Testis (tissue), 3 donors: ENCODE measurements around the gene MEN1. TPM values are rescaled to one million over a fixed set of nuclear protein-coding genes. Genes with fewer than 3 reads are reported as not detected.

Experiments
- DNase-seq: peaks from one replicate; pipeline ENCODE4 v3.0.0-alpha.2; 2019
- H3K27ac ChIP-seq, 2 donors: fragments of 200-600 bp; sonication (generic); one replicate each; pipeline ENCODE4 v1.5.1; 2019
- H3K27me3 ChIP-seq: fragments of 200-600 bp; sonication (generic); one replicate; pipeline ENCODE4 v1.5.1; 2019
- H3K36me3 ChIP-seq: fragments of 200-600 bp; sonication (generic); one replicate; pipeline ENCODE4 v1.5.1; 2017; ENCODE audit warnings: low read depth; ENCODE audit errors: missing control alignments
- H3K4me1 ChIP-seq: fragments of 200-600 bp; sonication (generic); one replicate; pipeline ENCODE4 v1.5.1; 2019
- H3K4me3 ChIP-seq, 2 donors: fragments of 200-600 bp; sonication (generic); one replicate each; pipeline ENCODE4 v1.5.1; 2017 to 2019
- H3K9me3 ChIP-seq: fragments of 200-600 bp; sonication (generic); one replicate; pipeline ENCODE4 v1.5.1; 2017
- POLR2A ChIP-seq: fragments of 450-650 bp; IDR thresholded peaks from one replicate; pipeline ENCODE4 v1.6.1; 2017; ENCODE audit warnings: antibody characterized with exemption, mild to moderate bottlenecking, moderate library complexity
- WGBS, 2 donors: methylation state at CpG; one replicate each; pipeline ENCODE4 v1.1.5; 2018; 5-methylcytosine and 5-hydroxymethylcytosine counted together
- intact Hi-C: fragments of 100-400 bp; cut with DNase I; formaldehyde crosslinking; loops from one replicate; pipeline ENCODE4 v1.15.1; 2023; ENCODE audit warnings: low total_unique reads
- polyA plus RNA-seq: library from polyadenylated mRNA; stranded (reverse); fragments of 350-450 nt; fragmentation: Illumina TruSeq; extraction: RNeasy Lipid Tissue Mini Kit (QIAGEN cat#74804); gene quantifications from one replicate; pipeline ENCODE4 v1.2.3, GENCODE V29; 2014; ENCODE audit warnings: low read depth, low replicate concordance; ENCODE audit not compliant: insufficient read depth
- total RNA-seq, 2 donors: library from RNA; depleted of rRNA; stranded (reverse); fragments of >200 nt; gene quantifications; one replicate each; pipeline ENCODE4 v1.2.3, GENCODE V29; 2016
- TF ChIP-seq, protein P1 (sequence below), 3 experiments: fragments of 450-650 bp in 2 of 3; fragments of 200-600 bp in 1 of 3; sonication (generic) in 1 of 3; IDR thresholded peaks; one replicate each; pipeline ENCODE4 v1.5.1; 2016 to 2019; ENCODE audit warnings: antibody characterized with exemption in 3 of 3, mild to moderate bottlenecking in 2 of 3, moderate library complexity in 1 of 3

Gene MEN1
- total and polyA plus RNA-seq, 3 donors from 2014 or later = 29.7 to 40.8 (median 36.7) TPM

DNA sequence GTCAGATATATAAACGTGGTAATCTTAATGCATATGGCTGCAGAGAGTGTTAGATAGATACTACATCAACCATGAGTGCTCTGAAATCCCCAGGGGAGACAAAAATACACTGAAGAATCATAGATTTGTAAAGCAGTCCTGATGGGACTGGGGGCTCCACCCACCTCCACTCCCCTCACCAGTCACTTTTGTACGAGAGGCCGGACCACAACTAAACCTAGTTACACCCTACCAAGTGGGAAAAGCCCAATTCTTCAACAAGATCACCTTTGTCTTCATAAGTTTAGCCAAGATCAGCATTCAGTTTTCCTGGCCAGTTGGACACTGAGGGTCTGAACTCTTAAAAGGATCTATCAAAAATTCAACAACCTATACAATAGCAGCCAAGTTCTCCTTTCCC is 33.5 kb downstream of the MEN1 start:
- Histone ChIP-seq H3K27ac (peak overlapping the region; percentile 47 to 100), H3K4me3 (peak overlapping the region; percentile 75 to 99), H3K4me1 (peaks cover 49% of the 10 kb centered on the region), H3K9me3 (no peaks in the 10 kb centered on the region), H3K27me3 (no peaks in the 10 kb centered on the region), H3K36me3 (no peaks in the 10 kb centered on the region)
- intact Hi-C loops = no loop called here
- DNase-seq = no peak
- 6 to 7% methylated on average over 3 of the region's 3 CpGs for WGBS, 2 donors
- TF ChIP-seq, protein P1, sequence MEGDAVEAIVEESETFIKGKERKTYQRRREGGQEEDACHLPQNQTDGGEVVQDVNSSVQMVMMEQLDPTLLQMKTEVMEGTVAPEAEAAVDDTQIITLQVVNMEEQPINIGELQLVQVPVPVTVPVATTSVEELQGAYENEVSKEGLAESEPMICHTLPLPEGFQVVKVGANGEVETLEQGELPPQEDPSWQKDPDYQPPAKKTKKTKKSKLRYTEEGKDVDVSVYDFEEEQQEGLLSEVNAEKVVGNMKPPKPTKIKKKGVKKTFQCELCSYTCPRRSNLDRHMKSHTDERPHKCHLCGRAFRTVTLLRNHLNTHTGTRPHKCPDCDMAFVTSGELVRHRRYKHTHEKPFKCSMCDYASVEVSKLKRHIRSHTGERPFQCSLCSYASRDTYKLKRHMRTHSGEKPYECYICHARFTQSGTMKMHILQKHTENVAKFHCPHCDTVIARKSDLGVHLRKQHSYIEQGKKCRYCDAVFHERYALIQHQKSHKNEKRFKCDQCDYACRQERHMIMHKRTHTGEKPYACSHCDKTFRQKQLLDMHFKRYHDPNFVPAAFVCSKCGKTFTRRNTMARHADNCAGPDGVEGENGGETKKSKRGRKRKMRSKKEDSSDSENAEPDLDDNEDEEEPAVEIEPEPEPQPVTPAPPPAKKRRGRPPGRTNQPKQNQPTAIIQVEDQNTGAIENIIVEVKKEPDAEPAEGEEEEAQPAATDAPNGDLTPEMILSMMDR (IDR thresholded peaks at IDR 0.05) = no peak
- TF ChIP-seq POLR2A = no peak

DNA sequence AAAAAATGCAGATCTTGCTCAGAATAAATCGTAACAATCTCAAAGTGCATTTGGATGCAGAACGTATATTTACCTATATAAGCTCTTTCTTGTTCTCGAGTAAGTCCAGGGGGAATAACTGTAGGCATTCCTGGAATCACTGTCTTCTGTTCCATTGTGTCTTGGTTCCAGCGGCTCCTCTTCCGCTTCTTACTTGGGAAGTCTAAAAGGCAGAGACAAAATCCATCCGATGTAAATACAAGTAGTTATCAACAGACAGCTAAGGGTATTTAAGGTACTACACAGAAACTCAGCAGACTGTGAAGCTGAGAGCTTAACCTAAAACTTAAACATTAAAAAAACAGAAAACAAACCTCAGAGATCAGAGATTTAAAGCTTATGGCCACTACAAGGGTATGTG is 33.9 kb downstream of the MEN1 start:
- 37 to 40% methylated on average over 6 of the region's 6 CpGs for WGBS, 2 donors
- H3K27ac ChIP-seq = no peak overlapping the region

DNA sequence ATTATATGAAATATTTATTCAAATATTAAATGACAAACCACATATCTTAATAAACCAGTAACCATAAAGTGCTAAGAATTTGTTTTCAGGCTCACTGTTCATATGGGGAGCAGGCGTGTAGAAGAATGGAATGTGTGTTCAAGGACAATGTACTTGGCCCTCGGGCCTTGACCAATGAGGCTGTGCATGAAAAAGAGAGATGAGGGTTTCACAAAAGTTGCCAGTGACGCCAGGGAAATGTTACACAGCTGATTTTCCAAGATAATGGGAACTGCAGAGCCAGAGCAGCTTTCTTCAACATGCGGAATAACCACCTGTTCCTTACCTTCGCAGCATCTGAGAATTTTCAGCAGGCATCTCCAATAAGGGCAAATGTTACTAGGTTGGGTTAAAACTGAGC is 36.2 kb downstream of the MEN1 start:
- Histone ChIP-seq H3K27me3 (no peaks in the 10 kb centered on the region), H3K36me3 (no peaks in the 10 kb centered on the region), H3K27ac (no peak overlapping the region), H3K4me3 (no peak overlapping the region), H3K4me1 (peaks cover 44% of the 10 kb centered on the region), H3K9me3 (no peaks in the 10 kb centered on the region)
- intact Hi-C loops = no loop called here
- no peak for TF ChIP-seq POLR2A
- TF ChIP-seq, protein P1 (IDR thresholded peaks at IDR 0.05) = no peak
- DNase-seq = peak; percentile 72
- WGBS, 2 donors = 36 to 63% methylated on average over 5 of the region's 5 CpGs

More for the DNA sequence above, 33.9 kb downstream of the MEN1 start:
- peak overlapping the region in 1 of 2 donors; percentile 75 for H3K4me3 ChIP-seq
- no peaks in the 10 kb centered on the region for H3K36me3 ChIP-seq
- intact Hi-C loops = no loop called here
- peaks cover 49% of the 10 kb centered on the region for H3K4me1 ChIP-seq
- DNase-seq = no peak
- TF ChIP-seq POLR2A = no peak
- TF ChIP-seq, protein P1 (IDR thresholded peaks at IDR 0.05) = no peak
- H3K27me3 ChIP-seq = no peaks in the 10 kb centered on the region
- H3K9me3 ChIP-seq = no peaks in the 10 kb centered on the region

DNA sequence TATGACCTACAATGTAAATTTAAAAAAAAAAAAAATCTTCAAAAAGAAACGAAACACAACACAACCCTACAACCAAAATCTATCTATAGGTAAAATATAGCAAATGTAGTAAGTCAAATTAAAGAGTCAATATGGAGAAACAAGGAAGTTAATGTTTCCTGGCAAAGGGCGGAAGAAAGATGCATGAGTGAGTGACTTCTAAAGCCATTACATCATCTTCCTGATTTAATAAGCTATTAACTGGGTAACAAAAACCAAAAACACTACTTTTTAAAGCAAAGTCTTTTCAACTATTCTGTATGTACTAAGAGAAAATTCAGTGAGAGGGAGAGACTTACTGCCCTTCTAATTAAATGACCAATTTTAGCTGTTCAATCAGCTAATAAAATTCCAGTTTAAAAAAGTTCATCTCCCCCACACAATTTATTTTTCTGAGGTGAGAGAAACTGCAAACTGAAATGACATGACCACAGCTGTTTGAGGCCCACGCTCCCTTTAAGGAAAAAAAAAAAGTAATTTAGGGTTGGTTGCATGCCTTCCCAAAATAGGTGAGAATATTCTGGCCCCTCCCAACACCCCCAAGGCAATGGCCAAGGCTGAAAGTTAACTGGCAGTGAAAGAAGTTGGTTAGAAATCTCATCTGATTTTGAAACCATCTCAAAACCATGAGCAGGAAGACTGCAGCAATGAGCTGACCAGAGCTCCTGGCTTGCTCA is 37.9 kb downstream of the MEN1 start:
- no peaks in the 10 kb centered on the region for H3K9me3 ChIP-seq
- no peaks in the 10 kb centered on the region for H3K36me3 ChIP-seq
- H3K27ac ChIP-seq = peak overlapping the region in 1 of 2 donors; percentile 46
- no peaks in the 10 kb centered on the region for H3K27me3 ChIP-seq
- 72% methylated on average over 3 of the region's 3 CpGs for WGBS, 2 donors
- intact Hi-C loops = no loop called here
- peaks cover 46% of the 10 kb centered on the region for H3K4me1 ChIP-seq
- no peak for TF ChIP-seq POLR2A
- TF ChIP-seq, protein P1 (IDR thresholded peaks at IDR 0.05) = no peak
- no peak overlapping the region for H3K4me3 ChIP-seq
- no peak for DNase-seq

DNA sequence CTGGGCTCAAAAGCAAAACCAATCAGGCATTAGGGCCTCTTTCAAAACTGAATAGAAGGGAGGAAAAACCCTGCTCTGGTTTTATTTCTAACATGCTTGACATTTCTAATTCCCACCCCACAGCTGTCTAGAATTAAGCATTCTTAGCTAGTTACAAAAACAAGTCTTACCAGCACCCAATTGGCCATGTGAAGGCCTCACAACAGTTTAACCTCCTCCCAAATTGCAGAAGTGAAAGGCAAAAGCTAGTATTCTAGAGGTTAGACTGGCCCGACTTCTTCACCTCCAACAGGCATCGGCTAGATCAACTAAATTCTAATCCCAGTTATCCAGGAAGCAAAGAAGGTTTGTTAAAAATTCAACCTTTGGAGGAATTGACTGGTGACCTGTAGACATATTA is 38.5 kb downstream of the MEN1 start:
- TF ChIP-seq, protein P1 (IDR thresholded peaks at IDR 0.05) = no peak
- TF ChIP-seq POLR2A = no peak
- peak overlapping the region in 1 of 2 donors; percentile 46 for H3K27ac ChIP-seq
- no peak for DNase-seq
- intact Hi-C loops = no loop called here
- H3K4me3 ChIP-seq = no peak overlapping the region
- H3K4me1 ChIP-seq = peaks cover 49% of the 10 kb centered on the region
- H3K9me3 ChIP-seq = no peaks in the 10 kb centered on the region
- no peaks in the 10 kb centered on the region for H3K36me3 ChIP-seq
- H3K27me3 ChIP-seq = no peaks in the 10 kb centered on the region
- 85 to 91% methylated on average over 2 of the region's 2 CpGs for WGBS, 2 donors
